Esophagus muscularis mucosa (tissue), 4 donors: Measurements from ENCODE around the gene ARPC3. TPM values are rescaled to one million over a fixed set of nuclear protein-coding genes. Genes with fewer than 3 reads are reported as not detected.

Source experiments
- small RNA-seq, 3 donors: library from RNA; depleted of rRNA; stranded (forward); fragments of <200 nt; gene quantifications; one replicate each; pipeline ENCODE3, GENCODE V24; 2016
- total RNA-seq, 4 donors: library from RNA; depleted of rRNA; stranded (reverse); fragments of >200 nt; gene quantifications; one replicate each; pipeline versions ENCODE4 v1.1.0 to v1.2.1, GENCODE V29; 2016

Gene ARPC3
- total RNA-seq, 4 donors from 2014 or later, result 227 to 363 (median 257) TPM

Small RNAs within 50 kb of the gene (small RNA-seq; reads per million reads assigned to genes)
- 0 reads per million in 3 donors for gene RF00278

Other genes with a start within 250 kb of the ARPC3 start
- 100 to 1,000 TPM; 170 to 231 (median 177) TPM for gene ATP2A2, start 169.1 kb downstream of the ARPC3 start, total RNA-seq
- gene ANAPC7, start 46.6 kb downstream of the ARPC3 start, total RNA-seq, result 10 to 100 TPM; 32.5 to 35.0 (median 33.2) TPM
- gene GPN3, start 17.9 kb upstream of the ARPC3 start, total RNA-seq, result 10 to 100 TPM; 18.5 to 39.0 (median 25.9) TPM
- gene FAM216A, start 18.5 kb upstream of the ARPC3 start, total RNA-seq, result 10 to 100 TPM in 1 of 4 donors, 1 to 10 TPM in 3; 6.2 to 10.4 (median 8.0) TPM
- 100 to 1,000 TPM; 126 to 166 (median 156) TPM for gene VPS29, start 51.8 kb upstream of the ARPC3 start, total RNA-seq
- gene RAD9B, start 52.0 kb upstream of the ARPC3 start, total RNA-seq, result 1 to 10 TPM in 3 of 4 donors, under 1 TPM in 1; 0.98 to 5.0 (median 2.0) TPM
- gene PPTC7, start 133.0 kb upstream of the ARPC3 start, total RNA-seq, result 10 to 100 TPM; 36.6 to 55.6 (median 53.2) TPM
- 10 to 100 TPM; 17.4 to 26.2 (median 21.4) TPM for gene TCTN1, start 163.8 kb upstream of the ARPC3 start, total RNA-seq
- 1 to 10 TPM; 5.4 to 8.9 (median 7.1) TPM for gene HVCN1, start 238.8 kb upstream of the ARPC3 start, total RNA-seq